ENCODE measurements around the gene CROCC.

DNA sequence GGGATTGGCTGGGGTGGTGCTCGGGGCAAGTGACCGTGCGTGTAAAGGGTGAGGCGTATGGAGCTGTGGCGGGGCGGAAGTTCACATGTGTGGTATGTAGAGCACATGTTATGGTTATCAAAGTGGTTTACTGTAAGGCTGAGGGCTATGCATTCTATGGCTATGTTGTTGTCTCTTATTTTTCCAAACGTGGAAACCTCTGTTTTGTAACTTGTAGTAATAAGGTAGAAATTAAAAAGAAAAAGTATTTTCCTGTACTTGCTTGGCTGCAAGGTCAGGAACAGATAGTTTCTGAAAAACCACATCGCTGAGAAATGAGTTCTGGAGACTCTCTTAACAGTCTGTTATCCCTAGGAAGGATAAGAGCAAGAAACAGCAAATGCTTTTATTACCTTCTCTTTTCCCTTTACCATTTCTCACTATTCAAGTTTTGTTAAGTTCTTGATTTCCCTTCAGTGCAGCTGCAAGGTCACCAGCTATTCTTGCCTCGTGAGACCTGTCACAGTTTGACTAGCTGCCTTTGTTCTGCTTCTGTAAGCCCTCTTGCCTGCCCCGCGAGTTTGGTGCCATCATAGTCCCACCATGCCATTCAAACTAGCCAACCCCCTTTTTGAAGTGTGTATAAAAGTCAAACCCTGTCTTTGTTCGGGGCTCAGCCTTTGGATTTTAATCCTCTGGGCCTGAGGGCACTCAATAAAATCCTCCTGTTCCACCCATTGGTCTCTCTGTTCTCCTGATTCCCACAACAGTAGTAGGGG is 16.4 kb upstream of the CROCC start:
- TF ChIP-seq CTCF (IDR thresholded peaks at IDR 0.05) (no peak), EZH2 (IDR thresholded peaks at IDR 0.05) (no peak)

Data from neural progenitor cell (in vitro differentiated cells).